PC-9 (cell line): ENCODE measurements around the gene P4HA2. TPM values are rescaled to one million over a fixed set of nuclear protein-coding genes. Genes with fewer than 3 reads are reported as not detected.
A peak's percentile ranks its signal among the peaks of the same experiment; 100 is the strongest.

ENCODE experiments used
- BruUV-seq: library from RNA; stranded (reverse); fragments of 400-500 nt; replicated peaks from 2 replicates; lab custom pipeline; 2021; lab: Mats Ljungman, UMichigan
- CTCF ChIA-PET: fragments of 300-600 bp; sonication (Branson Sonifier 250); formaldehyde crosslinking; loops from one replicate; lab custom pipeline; 2022; ENCODE audit warnings: antibody characterized with exemption; lab: Charles Lee
- POLR2A ChIA-PET: fragments of 300-600 bp; sonication (Branson Sonifier 250); formaldehyde crosslinking; loops from one replicate; lab custom pipeline; 2022; ENCODE audit warnings: antibody characterized with exemption; ENCODE audit not compliant: unreplicated experiment; lab: Charles Lee
- DNase-seq, 2 experiments: peaks; one replicate each; pipeline versions ENCODE4 v3.0.0 to v3.0.0-alpha.2; 2015 to 2022; ENCODE audit warnings: mixed read lengths in 1 of 2
- H2AFZ ChIP-seq: fragments of 200-600 bp; sonication (generic); 2 replicates; pipeline ENCODE4 v1.8.1; 2017; ENCODE audit warnings: antibody characterized with exemption
- H3F3A ChIP-seq: fragments of 200-600 bp; sonication (generic); 2 replicates; pipeline ENCODE4 v1.8.1; 2017; ENCODE audit warnings: antibody characterized with exemption, mild to moderate bottlenecking, low read depth; ENCODE audit not compliant: insufficient read depth
- H3K27ac ChIP-seq: fragments of 200-600 bp; sonication (generic); 2 replicates; pipeline ENCODE4 v1.6.1; 2016; ENCODE audit warnings: mixed run types
- H3K27me3 ChIP-seq: fragments of 200-600 bp; sonication (generic); 2 replicates; pipeline ENCODE4 v1.6.1; 2016; ENCODE audit warnings: low read depth, mixed run types; ENCODE audit not compliant: insufficient read depth
- H3K36me3 ChIP-seq: fragments of 200-600 bp; sonication (generic); 2 replicates; pipeline ENCODE4 v1.6.1; 2016; ENCODE audit warnings: low read depth, mixed run types
- H3K4me1 ChIP-seq: fragments of 200-600 bp; sonication (generic); replicated peaks from 2 replicates; pipeline ENCODE4 v1.6.1; 2016; ENCODE audit warnings: mixed run types; ENCODE audit not compliant: insufficient read depth
- H3K4me2 ChIP-seq: fragments of 200-600 bp; sonication (generic); 2 replicates; pipeline ENCODE4 v1.6.1; 2017; ENCODE audit warnings: mixed run types
- H3K4me3 ChIP-seq: fragments of 200-600 bp; sonication (generic); 2 replicates; pipeline ENCODE4 v1.6.1; 2016; ENCODE audit warnings: mixed run types
- H3K79me2 ChIP-seq: fragments of 200-600 bp; sonication (generic); 2 replicates; pipeline ENCODE4 v1.6.1; 2017; ENCODE audit warnings: low read depth, mixed run types
- H3K9me2 ChIP-seq: fragments of 200-600 bp; sonication (generic); 2 replicates; pipeline ENCODE4 v1.8.1; 2017; ENCODE audit warnings: mild to moderate bottlenecking; ENCODE audit not compliant: insufficient read depth
- H3K9me3 ChIP-seq: fragments of 200-600 bp; sonication (generic); 2 replicates; pipeline ENCODE4 v1.8.1; 2016; ENCODE audit warnings: low read depth; ENCODE audit not compliant: insufficient read depth
- H4K20me1 ChIP-seq: fragments of 200-600 bp; sonication (generic); 2 replicates; pipeline ENCODE4 v1.8.1; 2017; ENCODE audit not compliant: insufficient read depth
- CTCF ChIP-seq: fragments of 200-600 bp; sonication (generic); conservative IDR thresholded peaks from 2 replicates; pipeline ENCODE4 v1.6.1; 2017; ENCODE audit warnings: mixed run types, antibody characterized with exemption, mild to moderate bottlenecking, moderate library complexity
- EZH2 ChIP-seq: fragments of 200-600 bp; sonication (generic); IDR thresholded peaks from 2 replicates; pipeline ENCODE4 v1.8.0; 2017; ENCODE audit warnings: antibody characterized with exemption, low read depth
- intact Hi-C: fragments of 100-400 bp; cut with micrococcal nuclease; formaldehyde crosslinking; loops from one replicate; pipeline ENCODE4 v1.10.0; 2022; ENCODE audit not compliant: unreplicated experiment
- total RNA-seq: library from RNA; stranded (reverse); gene quantifications from 2 replicates; pipeline ENCODE4 v1.2.3, GENCODE V29; 2021

P4HA2 gene
- total RNA-seq, 1 experiment from 2014 or later: 21.7 TPM

- H3K4me1 ChIP-seq: peaks cover 41% of the 10 kb centered on the region
- intact Hi-C loops: loop anchor here (2.0 to 5.0 kb wide), 3 partner anchors 28 to 230 kb away; no protein-coding TSS in a partner anchor
- no peak overlapping the region for H3K4me2 ChIP-seq
- no peaks in the 10 kb centered on the region for H3K9me3 ChIP-seq
- no peak overlapping the region for H3K27ac ChIP-seq
- no peaks in the 10 kb centered on the region for H3K9me2 ChIP-seq
- no peaks in the 10 kb centered on the region for H3K27me3 ChIP-seq
- BruUV-seq: no TSS peak
- H2AFZ ChIP-seq: no peak overlapping the region
- TF ChIP-seq EZH2: no peak
- no peak for TF ChIP-seq CTCF
- no peaks in the 10 kb centered on the region for H3K36me3 ChIP-seq
- no peak overlapping the region for H3K4me3 ChIP-seq
- ChIA-PET CTCF (no interaction called here), POLR2A (no interaction called here)
- no peaks in the 10 kb centered on the region for H4K20me1 ChIP-seq
- no peaks in the 10 kb centered on the region for H3K79me2 ChIP-seq
- H3F3A ChIP-seq: peaks cover 9% of the 10 kb centered on the region; the same call in 1 of the 2 replicates
- DNase-seq: no peak
Observed at GRCh38 chr5:132267166-132267739, 39.6 kb upstream of the P4HA2 start.

GRCh38 chr5:132266836-132267160 lies 39.1 kb upstream of the P4HA2 start:
- no peaks in the 10 kb centered on the region for H3K9me2 ChIP-seq
- BruUV-seq: no TSS peak
- no peak overlapping the region for H2AFZ ChIP-seq
- no peak overlapping the region for H3K4me3 ChIP-seq
- H3F3A ChIP-seq: peaks cover 9% of the 10 kb centered on the region; the same call in 1 of the 2 replicates
- no peak for DNase-seq
- ChIA-PET CTCF (interaction anchor here (0.6 kb wide), 1 partner anchor 102 kb away, joined by 8 read pairs; no protein-coding TSS in a partner anchor), POLR2A (interaction anchor here (0.9 kb wide), 1 partner anchor 104 kb away, joined by 3 read pairs; no protein-coding TSS in a partner anchor)
- no peak for TF ChIP-seq CTCF
- no peaks in the 10 kb centered on the region for H3K27me3 ChIP-seq
- H3K27ac ChIP-seq: no peak overlapping the region
- H3K79me2 ChIP-seq: no peaks in the 10 kb centered on the region
- peaks cover 41% of the 10 kb centered on the region for H3K4me1 ChIP-seq
- no peaks in the 10 kb centered on the region for H4K20me1 ChIP-seq
- H3K36me3 ChIP-seq: no peaks in the 10 kb centered on the region
- H3K9me3 ChIP-seq: no peaks in the 10 kb centered on the region
- peak overlapping the region; percentile 59; the same call in 1 of the 2 replicates for H3K4me2 ChIP-seq
- intact Hi-C loops: loop anchor here (2.0 to 5.0 kb wide), 3 partner anchors 28 to 231 kb away; no protein-coding TSS in a partner anchor

- 0 out of 2 replicates have a peak overlapping the region, but pooled peaks have one; percentile 19 for H2AFZ ChIP-seq
- H3K27ac ChIP-seq: peak overlapping the region; percentile 58
- TF ChIP-seq CTCF (no peak), EZH2 (no peak)
- no peaks in the 10 kb centered on the region for H3K36me3 ChIP-seq
- no peaks in the 10 kb centered on the region for H4K20me1 ChIP-seq
- H3K9me2 ChIP-seq: no peaks in the 10 kb centered on the region
- H3K4me2 ChIP-seq: peak overlapping the region; percentile 59
- H3K79me2 ChIP-seq: no peaks in the 10 kb centered on the region
- H3K4me1 ChIP-seq: peaks cover 41% of the 10 kb centered on the region
- ChIA-PET CTCF (interaction anchor here (0.6 kb wide), 2 partner anchors 27 to 102 kb away, joined by 5 to 8 read pairs; no protein-coding TSS in a partner anchor), POLR2A (interaction anchor here (0.9 kb wide), 1 partner anchor 105 kb away, joined by 3 read pairs; no protein-coding TSS in a partner anchor)
- H3K27me3 ChIP-seq: no peaks in the 10 kb centered on the region
- intact Hi-C loops: loop anchor here (2.0 to 5.0 kb wide), 3 partner anchors 27 to 231 kb away; no protein-coding TSS in a partner anchor
- H3F3A ChIP-seq: peaks cover 9% of the 10 kb centered on the region; the same call in 1 of the 2 replicates
- H3K9me3 ChIP-seq: no peaks in the 10 kb centered on the region
- no TSS peak for BruUV-seq
- H3K4me3 ChIP-seq: no peak overlapping the region
- DNase-seq: peak; percentile 66 to 83
Observed at GRCh38 chr5:132266031-132266835, 38.6 kb upstream of the P4HA2 start.
